Measurements from ENCODE around the gene EFNB1.
"Not testable (repeated sequence)": the region's sequence is repeated elsewhere in the genome, so short reads cannot be mapped to it uniquely, and the experiment has no call there.

Gene EFNB1

GRCh38 chrX:68828740-68829581 is at the start of gene EFNB1:
Gene EFNB1, plus strand, starts transcription at chrX:68829021. Its CDS starts 756 bp downstream, at chrX:68829777.
- peak; percentile 71 for DNase-seq (ENCODE audit: insufficient read length, low spot score)
- TF ChIP-seq CTCF (IDR thresholded peaks at IDR 0.05; ENCODE audit: insufficient read depth, missing control alignments) = no peak
- FAIRE-seq = no peak

GRCh38 chrX:68781295-68781694 is 47.5 kb upstream of the EFNB1 start:
- FAIRE-seq = not testable (repeated sequence)

GRCh38 chrX:68784816-68785215 is 44.0 kb upstream of the EFNB1 start:
- no peak for FAIRE-seq
- TF ChIP-seq CTCF (IDR thresholded peaks at IDR 0.05; ENCODE audit: insufficient read depth, missing control alignments) = no peak
- DNase-seq (ENCODE audit: insufficient read length, low spot score) = no peak

More at GRCh38 chrX:68781295-68781694, 47.5 kb upstream of the EFNB1 start:
- DNase-seq (ENCODE audit: insufficient read length, low spot score) = not testable (repeated sequence)

- not testable (repeated sequence) for FAIRE-seq; DNase-seq (ENCODE audit: insufficient read length, low spot score)
These were observed 42.2 kb upstream of the EFNB1 start for GRCh38 chrX:68786581-68786980.

- no peak for FAIRE-seq
- TF ChIP-seq CTCF (IDR thresholded peaks at IDR 0.05; ENCODE audit: insufficient read depth, missing control alignments) = no peak
- no peak for DNase-seq (ENCODE audit: insufficient read length, low spot score)
These were observed 38.9 kb upstream of the EFNB1 start for GRCh38 chrX:68789966-68790365.

GRCh38 chrX:68792083-68792482 is 36.7 kb upstream of the EFNB1 start:
- TF ChIP-seq CTCF (IDR thresholded peaks at IDR 0.05; ENCODE audit: insufficient read depth, missing control alignments) = no peak
- no peak for FAIRE-seq
- no peak for DNase-seq (ENCODE audit: insufficient read length, low spot score)

- DNase-seq (ENCODE audit: insufficient read length, low spot score) (no peak), FAIRE-seq (no peak)
- TF ChIP-seq CTCF (IDR thresholded peaks at IDR 0.05; ENCODE audit: insufficient read depth, missing control alignments) = no peak
These were observed 34.4 kb upstream of the EFNB1 start for GRCh38 chrX:68794461-68794860.

GRCh38 chrX:68795741-68796140 is 33.1 kb upstream of the EFNB1 start:
- no peak for TF ChIP-seq CTCF (IDR thresholded peaks at IDR 0.05; ENCODE audit: insufficient read depth, missing control alignments)
- DNase-seq (ENCODE audit: insufficient read length, low spot score) (no peak), FAIRE-seq (no peak)

- DNase-seq (ENCODE audit: insufficient read length, low spot score) = not testable (repeated sequence)
These were observed 30.4 kb upstream of the EFNB1 start for GRCh38 chrX:68798400-68798799.

More at GRCh38 chrX:68798400-68798799, 30.4 kb upstream of the EFNB1 start:
- not testable (repeated sequence) for FAIRE-seq
